Skeletal muscle tissue (tissue), 4 donors: ENCODE measurements around the gene GXYLT1. TPM values are rescaled to one million over a fixed set of nuclear protein-coding genes. Genes with fewer than 3 reads are reported as not detected.

ENCODE experiments used
- H3K27ac ChIP-seq: one replicate; pipeline ENCODE4 v1.7.0; 2013; ENCODE audit warnings: mild to moderate bottlenecking, low read depth, low read length, inconsistent platforms
- H3K27me3 ChIP-seq, 3 donors: one replicate each; pipeline ENCODE4 v1.7.0; 2013; ENCODE audit warnings: low read length in 3 of 3; ENCODE audit not compliant: control insufficient read depth in 3 of 3, insufficient read depth in 3 of 3
- H3K36me3 ChIP-seq, 3 donors: one replicate each; pipeline ENCODE4 v1.7.0; 2013; ENCODE audit warnings: low read length in 3 of 3; ENCODE audit not compliant: control insufficient read depth in 3 of 3, insufficient read depth in 3 of 3
- H3K4me1 ChIP-seq, 3 donors: one replicate each; pipeline ENCODE4 v1.7.0; 2013; ENCODE audit warnings: low read length in 3 of 3, mild to moderate bottlenecking in 3 of 3; ENCODE audit not compliant: control insufficient read depth in 3 of 3, insufficient read depth in 3 of 3
- H3K4me3 ChIP-seq, 3 donors: one replicate each; pipeline ENCODE4 v1.7.0; 2013; ENCODE audit warnings: low read length in 3 of 3
- H3K9ac ChIP-seq, 3 donors: one replicate each; pipeline ENCODE4 v1.7.0; 2013; ENCODE audit warnings: low read length in 3 of 3, mild to moderate bottlenecking in 3 of 3, moderate library complexity in 2 of 3, low read depth in 1 of 3
- H3K9me3 ChIP-seq, 3 donors: one replicate each; pipeline ENCODE4 v1.7.0; 2013; ENCODE audit warnings: low read length in 3 of 3; ENCODE audit not compliant: control insufficient read depth in 3 of 3
- total RNA-seq: library from RNA; depleted of rRNA; stranded (reverse); fragments of >200 nt; gene quantifications from one replicate; pipeline ENCODE4 v1.2.3, GENCODE V29; 2014
- donor health status: Osteomylitis.

GXYLT1 gene
- total RNA-seq, 1 donor from 2014 or later: 11.5 TPM

GRCh38 chr12:42178101-42178500 is 33.4 kb upstream of the GXYLT1 start:
- no peaks in the 10 kb centered on the region for H3K27me3 ChIP-seq
- no peak overlapping the region for H3K4me3 ChIP-seq
- no peak overlapping the region for H3K27ac ChIP-seq
- H3K9me3 ChIP-seq: no peaks in the 10 kb centered on the region
- H3K36me3 ChIP-seq: peaks cover 0 to 4% (median 0%) of the 10 kb centered on the region in 3 donors
- H3K4me1 ChIP-seq: peaks cover 0 to 4% (median 4%) of the 10 kb centered on the region in 3 donors
- H3K9ac ChIP-seq: no peak overlapping the region

- Histone ChIP-seq H3K27me3 (no peaks in the 10 kb centered on the region), H3K9me3 (no peaks in the 10 kb centered on the region), H3K27ac (no peak overlapping the region), H3K4me3 (no peak overlapping the region), H3K4me1 (no peaks in the 10 kb centered on the region), H3K9ac (no peak overlapping the region), H3K36me3 (peaks cover 0 to 4% (median 0%) of the 10 kb centered on the region in 3 donors)
These were observed 30.3 kb upstream of the GXYLT1 start for GRCh38 chr12:42174978-42175377.

- Histone ChIP-seq H3K4me1 (no peaks in the 10 kb centered on the region), H3K9ac (no peak overlapping the region), H3K27ac (no peak overlapping the region), H3K9me3 (no peaks in the 10 kb centered on the region), H3K36me3 (peaks cover 0 to 4% (median 0%) of the 10 kb centered on the region in 3 donors), H3K4me3 (no peak overlapping the region), H3K27me3 (no peaks in the 10 kb centered on the region)
These were observed 29.4 kb upstream of the GXYLT1 start for GRCh38 chr12:42173961-42174521.

GRCh38 chr12:42172441-42173210 is 28.0 kb upstream of the GXYLT1 start:
- Histone ChIP-seq H3K9me3 (no peaks in the 10 kb centered on the region), H3K36me3 (peaks cover 0 to 4% (median 0%) of the 10 kb centered on the region in 3 donors), H3K4me1 (no peaks in the 10 kb centered on the region), H3K4me3 (no peak overlapping the region), H3K27me3 (no peaks in the 10 kb centered on the region), H3K27ac (no peak overlapping the region), H3K9ac (no peak overlapping the region)

- no peak overlapping the region for H3K4me3 ChIP-seq
- H3K4me1 ChIP-seq: no peaks in the 10 kb centered on the region
- no peaks in the 10 kb centered on the region for H3K36me3 ChIP-seq
- no peak overlapping the region for H3K27ac ChIP-seq
- no peaks in the 10 kb centered on the region for H3K9me3 ChIP-seq
- H3K27me3 ChIP-seq: no peaks in the 10 kb centered on the region
- no peak overlapping the region for H3K9ac ChIP-seq
These were observed 23.0 kb upstream of the GXYLT1 start for GRCh38 chr12:42167711-42168110.

- Histone ChIP-seq H3K27me3 (no peaks in the 10 kb centered on the region), H3K36me3 (no peaks in the 10 kb centered on the region), H3K9me3 (no peaks in the 10 kb centered on the region), H3K4me3 (no peak overlapping the region), H3K4me1 (no peaks in the 10 kb centered on the region), H3K9ac (no peak overlapping the region), H3K27ac (no peak overlapping the region)
These were observed 21.8 kb upstream of the GXYLT1 start for GRCh38 chr12:42166501-42166900.

- Histone ChIP-seq H3K9me3 (no peaks in the 10 kb centered on the region), H3K27ac (no peak overlapping the region), H3K4me1 (no peaks in the 10 kb centered on the region), H3K4me3 (no peak overlapping the region), H3K36me3 (peaks cover 3 to 10% (median 6%) of the 10 kb centered on the region in 3 donors), H3K9ac (no peak overlapping the region), H3K27me3 (no peaks in the 10 kb centered on the region)
These were observed 19.2 kb upstream of the GXYLT1 start for GRCh38 chr12:42163913-42164312.

- no peak overlapping the region for H3K4me3 ChIP-seq
- no peak overlapping the region for H3K27ac ChIP-seq
- H3K4me1 ChIP-seq: no peaks in the 10 kb centered on the region
- peaks cover 3 to 10% (median 6%) of the 10 kb centered on the region in 3 donors for H3K36me3 ChIP-seq
- no peak overlapping the region for H3K9ac ChIP-seq
- H3K9me3 ChIP-seq: no peaks in the 10 kb centered on the region
- no peaks in the 10 kb centered on the region for H3K27me3 ChIP-seq
These were observed 18.3 kb upstream of the GXYLT1 start for GRCh38 chr12:42162965-42163364.

- Histone ChIP-seq H3K4me3 (no peak overlapping the region), H3K27ac (no peak overlapping the region), H3K9me3 (no peaks in the 10 kb centered on the region), H3K9ac (peak overlapping the region in 1 of 3 donors; percentile 61), H3K4me1 (no peaks in the 10 kb centered on the region), H3K36me3 (peaks cover 3 to 10% (median 6%) of the 10 kb centered on the region in 3 donors), H3K27me3 (no peaks in the 10 kb centered on the region)
These were observed 17.5 kb upstream of the GXYLT1 start for GRCh38 chr12:42162193-42162592.

GRCh38 chr12:42161529-42161928 is 16.9 kb upstream of the GXYLT1 start:
- H3K27me3 ChIP-seq: no peaks in the 10 kb centered on the region
- no peaks in the 10 kb centered on the region for H3K4me1 ChIP-seq
- H3K9ac ChIP-seq: no peak overlapping the region
- H3K9me3 ChIP-seq: no peaks in the 10 kb centered on the region
- H3K27ac ChIP-seq: no peak overlapping the region
- H3K36me3 ChIP-seq: peaks cover 3 to 10% (median 6%) of the 10 kb centered on the region in 3 donors
- H3K4me3 ChIP-seq: no peak overlapping the region
